Heart left ventricle (tissue), 13 donors: ENCODE measurements around the gene EPOP.

ENCODE experiments used
- POLR2A ChIP-seq, 2 donors: fragments of 450-650 bp; IDR thresholded peaks; one replicate each; pipeline ENCODE4 v1.6.1; 2017; ENCODE audit warnings: antibody characterized with exemption in 2 of 2, mild to moderate bottlenecking in 2 of 2, moderate library complexity in 2 of 2
- TF ChIP-seq, protein P1 (sequence below), 12 donors: fragments of 200-600 bp; sonication (generic) in 4 of 12; IDR thresholded peaks; one replicate each; pipeline versions ENCODE4 v1.5.0 to v1.8.0; 2018 to 2022; ENCODE audit warnings: antibody characterized with exemption in 12 of 12, mild to moderate bottlenecking in 5 of 12
- donor health status: ischemic (EF 13 %, LVEDD 7.1; RV severe dilation, severe dysfunction).
- donor health status: DM: no; HTN: yes; CAD: no.
- donor health status: DM: no; HTN: no; CAD: no.
- donor health status: ischemic (EF 25% LVEDD 6.9; RV normal size, moderate dysfunction).
- donor health status: ischemic (EF 25% LVEDD 5.7; RV mildly dilated, moderate dysfunction).
- donor health status: ischemic (EF 35%, LVEDD 5.7; RV mildly dilated, moderate dysfunction).
- donor health status: nonischemic (EF 11% LVEDD 7.7; RV severe dilation, severe dysfunction).
- donor health status: DM: yes; HTN: yes; CAD: no.
- donor health status: PGD.
- donor health status: ischemic (EF 29% LVEDD 5.4; RV normal size, mild dysfunction).
- donor health status: nonischemic (EF 23%, LVEDD 6.1; RV moderate dilation, normal function).

DNA sequence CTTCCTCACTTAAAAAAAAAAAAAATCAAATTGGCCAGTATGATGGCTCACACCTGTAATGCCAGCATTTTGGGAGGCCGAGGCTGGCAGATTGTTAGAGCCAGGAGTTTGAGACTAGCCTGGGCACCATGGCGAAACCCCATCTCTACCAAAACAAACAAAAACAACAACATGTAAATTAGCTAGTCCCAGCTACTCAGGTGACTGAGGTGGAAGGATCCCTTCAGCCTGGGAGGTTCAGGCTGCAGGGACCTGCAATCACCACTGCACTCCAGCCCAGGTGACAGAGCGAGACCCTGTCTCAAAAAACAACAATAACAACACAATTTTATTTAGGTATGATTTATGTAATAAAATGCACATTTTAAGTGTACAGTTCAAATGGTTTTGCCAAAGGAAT, 6.3 kb upstream of the EPOP start:
- TF ChIP-seq, protein P1, sequence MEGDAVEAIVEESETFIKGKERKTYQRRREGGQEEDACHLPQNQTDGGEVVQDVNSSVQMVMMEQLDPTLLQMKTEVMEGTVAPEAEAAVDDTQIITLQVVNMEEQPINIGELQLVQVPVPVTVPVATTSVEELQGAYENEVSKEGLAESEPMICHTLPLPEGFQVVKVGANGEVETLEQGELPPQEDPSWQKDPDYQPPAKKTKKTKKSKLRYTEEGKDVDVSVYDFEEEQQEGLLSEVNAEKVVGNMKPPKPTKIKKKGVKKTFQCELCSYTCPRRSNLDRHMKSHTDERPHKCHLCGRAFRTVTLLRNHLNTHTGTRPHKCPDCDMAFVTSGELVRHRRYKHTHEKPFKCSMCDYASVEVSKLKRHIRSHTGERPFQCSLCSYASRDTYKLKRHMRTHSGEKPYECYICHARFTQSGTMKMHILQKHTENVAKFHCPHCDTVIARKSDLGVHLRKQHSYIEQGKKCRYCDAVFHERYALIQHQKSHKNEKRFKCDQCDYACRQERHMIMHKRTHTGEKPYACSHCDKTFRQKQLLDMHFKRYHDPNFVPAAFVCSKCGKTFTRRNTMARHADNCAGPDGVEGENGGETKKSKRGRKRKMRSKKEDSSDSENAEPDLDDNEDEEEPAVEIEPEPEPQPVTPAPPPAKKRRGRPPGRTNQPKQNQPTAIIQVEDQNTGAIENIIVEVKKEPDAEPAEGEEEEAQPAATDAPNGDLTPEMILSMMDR (IDR thresholded peaks at IDR 0.05) = no peak
- TF ChIP-seq POLR2A (IDR thresholded peaks at IDR 0.05) = no peak
